HuH-7.5 (cell line): ENCODE results near the gene MAU2.

Source experiments
- DNase-seq: peaks from one replicate; pipeline ENCODE4 v3.0.0; 2011; ENCODE audit warnings: low spot score

The MAU2 gene, protein sequence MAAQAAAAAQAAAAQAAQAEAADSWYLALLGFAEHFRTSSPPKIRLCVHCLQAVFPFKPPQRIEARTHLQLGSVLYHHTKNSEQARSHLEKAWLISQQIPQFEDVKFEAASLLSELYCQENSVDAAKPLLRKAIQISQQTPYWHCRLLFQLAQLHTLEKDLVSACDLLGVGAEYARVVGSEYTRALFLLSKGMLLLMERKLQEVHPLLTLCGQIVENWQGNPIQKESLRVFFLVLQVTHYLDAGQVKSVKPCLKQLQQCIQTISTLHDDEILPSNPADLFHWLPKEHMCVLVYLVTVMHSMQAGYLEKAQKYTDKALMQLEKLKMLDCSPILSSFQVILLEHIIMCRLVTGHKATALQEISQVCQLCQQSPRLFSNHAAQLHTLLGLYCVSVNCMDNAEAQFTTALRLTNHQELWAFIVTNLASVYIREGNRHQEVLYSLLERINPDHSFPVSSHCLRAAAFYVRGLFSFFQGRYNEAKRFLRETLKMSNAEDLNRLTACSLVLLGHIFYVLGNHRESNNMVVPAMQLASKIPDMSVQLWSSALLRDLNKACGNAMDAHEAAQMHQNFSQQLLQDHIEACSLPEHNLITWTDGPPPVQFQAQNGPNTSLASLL

DNA sequence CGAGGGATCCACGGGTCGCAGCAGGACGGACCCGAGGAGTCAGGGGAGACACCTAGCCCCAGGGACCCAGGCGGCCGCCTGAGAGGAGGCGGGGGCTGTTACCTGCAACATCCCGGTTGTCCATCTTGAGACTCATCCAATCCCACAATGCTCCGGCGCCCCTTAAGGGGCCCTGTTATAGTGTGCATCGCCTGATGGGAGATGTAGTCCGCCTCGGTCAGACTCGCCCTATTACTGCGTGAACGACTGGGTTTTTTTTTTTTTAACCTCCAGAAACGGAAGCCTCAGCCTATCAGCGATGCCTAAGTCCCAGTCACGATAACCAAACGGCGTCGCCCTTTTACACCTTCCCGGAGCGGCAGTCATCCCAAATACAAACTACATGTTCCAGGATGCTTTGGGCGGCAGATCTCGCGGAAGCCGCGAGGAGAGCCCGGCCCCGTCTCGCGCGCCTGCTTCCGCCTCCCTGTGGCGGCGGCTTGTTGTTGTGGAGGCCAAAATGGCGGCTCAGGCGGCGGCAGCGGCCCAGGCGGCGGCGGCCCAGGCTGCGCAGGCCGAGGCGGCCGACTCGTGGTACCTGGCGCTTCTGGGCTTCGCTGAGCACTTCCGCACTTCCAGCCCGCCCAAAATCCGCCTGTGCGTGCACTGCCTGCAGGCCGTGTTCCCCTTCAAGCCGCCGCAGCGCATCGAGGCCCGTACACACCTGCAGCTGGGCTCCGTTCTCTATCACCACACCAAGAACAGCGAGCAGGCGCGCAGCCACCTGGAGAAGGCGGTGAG lies at the start of gene MAU2, which contains the start of gene SUGP1:
Gene MAU2 (plus strand): TSS at position 469 of the 780 bp plus-strand sequence. CDS start 31 bp downstream, at position 500.
Gene SUGP1 (minus strand): TSS at position 149 of the 780 bp plus-strand sequence. CDS start 13 bp downstream, at position 136.
- peak; percentile 99 for DNase-seq

DNA sequence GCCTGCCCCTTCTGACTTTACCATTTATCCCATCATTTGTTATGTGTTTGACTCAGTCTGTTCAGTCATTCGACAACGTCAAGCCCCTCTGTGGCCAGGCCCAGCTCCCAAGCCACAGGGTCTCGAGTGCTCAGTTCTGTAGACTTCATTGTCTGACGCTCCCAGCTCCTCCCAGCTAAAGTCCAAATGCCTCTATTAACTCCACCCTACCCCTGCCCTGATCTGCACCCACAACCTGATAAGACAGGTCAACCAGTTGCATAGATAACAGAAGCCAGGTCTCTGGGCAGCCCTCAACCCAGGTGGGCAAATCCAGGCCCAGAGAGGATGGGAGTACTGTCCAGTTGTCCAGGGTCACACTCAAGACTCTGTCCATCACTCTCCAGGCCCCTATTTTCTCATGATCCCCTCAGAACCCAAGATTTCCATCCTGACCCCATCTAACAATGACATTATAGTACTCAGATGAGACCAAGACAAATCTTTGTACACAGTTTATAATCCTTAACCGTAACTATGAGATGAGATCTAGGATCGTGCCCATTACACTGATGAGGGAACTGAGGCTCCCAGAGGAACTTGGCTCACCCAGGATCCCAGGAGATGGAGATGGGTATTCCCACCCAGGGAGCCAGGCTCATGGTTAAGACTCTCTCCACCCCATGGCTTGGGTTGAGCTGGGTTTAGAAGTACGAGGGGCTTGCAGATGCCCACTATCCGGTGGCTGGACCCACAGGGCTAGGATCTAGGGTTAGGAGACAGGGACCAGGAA lies 48.6 kb upstream of the MAU2 start:
- peak; percentile 47 for DNase-seq

DNA sequence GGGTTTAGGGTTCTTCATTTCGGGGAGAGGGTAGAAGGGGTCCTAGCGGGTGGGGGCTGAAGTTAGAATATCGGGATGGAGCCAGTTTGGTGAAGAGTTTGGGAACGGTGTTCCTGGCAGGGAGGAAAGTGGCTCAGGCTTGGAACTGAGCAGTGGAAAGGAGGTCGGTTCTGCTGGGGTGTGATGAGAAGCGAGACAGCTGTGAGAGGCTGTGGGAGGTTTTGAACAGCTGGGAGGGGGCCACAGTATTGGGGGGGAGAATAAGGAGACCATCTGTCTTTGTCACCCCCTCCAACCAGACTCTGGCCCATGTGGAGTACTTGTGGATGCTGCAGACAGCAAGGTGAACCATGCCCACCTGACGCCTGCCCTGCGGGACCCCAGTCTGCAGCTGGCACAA lies 46.5 kb upstream of the MAU2 start:
- DNase-seq, result peak; percentile 29

DNA sequence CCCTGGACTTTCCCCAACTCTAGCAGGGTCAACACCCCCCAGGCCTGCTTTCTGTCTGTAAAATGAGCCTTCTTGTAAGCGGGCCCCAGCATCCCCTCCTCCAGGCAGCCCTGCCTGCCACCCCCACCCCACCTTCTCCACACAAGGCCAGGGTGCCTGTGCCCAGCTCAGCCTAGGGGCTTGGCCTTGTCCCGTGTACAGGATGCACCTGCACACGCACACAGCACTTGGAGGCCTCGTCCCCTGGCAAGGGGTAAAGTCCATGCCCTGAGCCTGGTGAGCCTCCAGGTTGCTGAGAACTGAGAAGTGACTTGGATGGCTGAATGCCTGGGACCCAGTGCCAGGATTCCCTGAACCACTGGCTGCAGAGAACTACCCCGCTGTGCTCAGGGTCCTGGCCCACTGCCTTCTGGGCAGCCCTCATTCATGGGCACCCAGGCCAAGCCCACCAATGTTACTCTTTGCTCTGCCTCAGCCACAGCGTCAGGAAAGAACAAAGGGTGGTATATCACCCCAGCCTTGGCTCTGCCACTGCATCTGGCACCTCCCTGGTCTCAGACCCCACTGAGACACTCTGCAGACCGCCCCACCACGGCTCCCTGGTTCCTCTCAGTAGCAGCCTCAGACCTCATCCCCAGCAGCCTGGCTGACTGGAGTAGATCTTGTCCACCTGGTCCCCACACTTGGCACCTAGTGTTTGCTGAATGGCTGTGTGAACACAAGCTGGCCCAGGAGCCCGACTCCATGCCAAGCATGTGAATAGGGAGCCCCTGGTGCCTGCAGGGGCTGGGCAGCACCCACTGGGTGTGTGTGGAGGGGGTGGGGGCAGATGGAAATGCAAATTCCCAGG lies 45.7 kb upstream of the MAU2 start:
- DNase-seq, result no peak

DNA sequence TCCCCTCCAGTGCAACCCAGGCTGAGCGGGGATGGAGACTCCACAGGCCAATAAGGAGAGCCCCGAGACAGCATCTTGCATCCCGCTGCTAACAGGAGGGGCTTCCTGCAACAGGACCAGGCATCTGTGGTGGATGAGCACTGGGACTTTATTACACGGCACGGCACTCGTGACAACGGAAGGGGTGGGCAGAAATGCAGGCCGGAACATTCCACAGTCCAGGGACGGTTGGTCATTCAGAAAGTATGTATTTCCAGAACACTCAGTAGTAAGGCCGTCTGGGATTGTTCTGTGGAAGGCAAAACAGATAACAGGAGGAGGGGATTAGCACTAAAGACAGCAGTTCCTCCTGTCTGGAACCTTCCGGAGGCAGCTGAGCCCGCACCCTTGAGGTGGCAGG lies 44.2 kb upstream of the MAU2 start:
- no peak for DNase-seq

DNA sequence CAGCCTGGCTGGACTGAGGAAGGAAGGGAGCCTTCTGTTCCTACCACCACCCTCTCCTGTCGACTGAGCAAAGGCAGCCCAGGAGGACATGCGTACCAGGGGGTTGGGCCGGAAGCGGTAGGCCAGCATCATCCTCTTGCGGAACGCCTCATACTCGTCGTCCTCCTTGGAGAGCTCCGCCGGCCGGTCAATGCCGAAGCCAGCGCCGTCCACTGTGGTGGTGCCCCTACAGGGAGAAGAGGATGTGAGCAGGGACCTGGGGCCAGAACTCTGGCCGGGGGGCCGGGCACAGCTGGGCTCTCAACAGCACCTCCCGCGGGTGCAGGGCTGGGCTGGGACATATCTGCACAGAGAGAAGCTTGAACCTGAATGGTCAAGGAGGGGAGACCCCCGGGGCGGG lies 43.8 kb upstream of the MAU2 start:
- no peak for DNase-seq

DNA sequence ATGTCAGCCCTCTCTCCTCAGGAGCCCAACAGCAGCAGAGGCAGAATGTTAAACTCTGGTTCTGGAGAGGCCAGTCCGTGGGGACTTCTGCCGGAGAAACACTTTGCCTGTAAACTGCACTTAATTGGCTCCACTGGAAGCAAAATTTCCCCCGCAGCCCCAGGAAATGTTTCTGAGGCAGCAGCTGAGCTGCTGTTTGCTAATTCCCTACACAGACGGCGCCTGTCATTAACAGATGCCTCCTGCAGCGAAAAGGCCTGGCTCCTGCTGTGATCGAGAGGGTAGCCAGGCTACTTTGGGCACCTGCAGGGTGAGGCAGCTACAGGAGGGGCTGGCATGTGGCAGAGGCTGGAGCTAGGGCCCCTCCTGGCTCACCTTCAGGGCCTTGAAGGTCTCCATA lies 42.3 kb upstream of the MAU2 start:
- no peak for DNase-seq

DNA sequence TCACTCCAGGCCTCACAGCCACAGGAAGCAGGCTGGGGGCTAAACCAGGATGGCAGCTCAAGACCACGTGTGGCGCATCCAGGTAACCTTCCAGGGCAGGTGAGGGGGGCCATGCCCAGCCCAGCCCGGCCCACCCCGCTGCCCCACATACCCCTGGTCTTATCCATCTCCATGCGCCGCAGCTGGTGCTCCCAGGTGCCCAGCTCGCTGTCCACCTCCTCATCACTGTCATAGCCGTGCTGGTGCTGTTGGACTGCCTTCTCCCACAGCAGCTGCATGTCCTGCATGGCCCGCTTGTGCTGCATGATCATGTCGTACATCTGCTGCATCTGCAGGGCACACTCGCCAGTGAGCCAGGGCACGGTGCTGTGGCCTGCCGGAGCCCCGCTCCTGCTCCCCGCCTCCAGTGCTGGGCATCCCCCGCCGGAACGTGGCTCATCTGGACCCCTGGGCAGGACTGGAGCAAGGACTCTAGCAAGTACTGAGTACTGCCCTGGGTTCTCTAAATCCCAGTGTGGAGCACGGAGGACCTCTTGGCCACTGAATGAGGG lies 41.5 kb upstream of the MAU2 start:
- DNase-seq, result no peak

DNA sequence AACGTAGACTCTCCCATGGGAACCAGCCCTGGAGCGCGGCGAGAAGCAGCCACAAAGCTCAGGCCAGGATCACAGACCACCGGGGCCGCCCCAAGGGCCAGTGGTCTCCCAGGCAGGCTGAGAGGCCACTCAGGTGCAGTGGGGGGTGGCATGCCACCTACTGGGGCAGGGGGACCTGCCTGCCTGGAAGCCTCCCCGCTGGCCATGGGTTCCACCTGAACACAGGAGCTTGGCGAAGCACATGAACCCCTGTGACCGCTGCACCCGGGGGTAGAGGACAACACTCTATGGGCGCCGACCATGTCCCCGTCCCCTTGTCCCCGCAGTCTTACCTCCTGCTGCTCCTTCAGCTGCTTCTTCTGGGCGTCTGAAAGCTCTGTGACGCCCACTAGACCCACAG lies 40.8 kb upstream of the MAU2 start:
- DNase-seq, result no peak

DNA sequence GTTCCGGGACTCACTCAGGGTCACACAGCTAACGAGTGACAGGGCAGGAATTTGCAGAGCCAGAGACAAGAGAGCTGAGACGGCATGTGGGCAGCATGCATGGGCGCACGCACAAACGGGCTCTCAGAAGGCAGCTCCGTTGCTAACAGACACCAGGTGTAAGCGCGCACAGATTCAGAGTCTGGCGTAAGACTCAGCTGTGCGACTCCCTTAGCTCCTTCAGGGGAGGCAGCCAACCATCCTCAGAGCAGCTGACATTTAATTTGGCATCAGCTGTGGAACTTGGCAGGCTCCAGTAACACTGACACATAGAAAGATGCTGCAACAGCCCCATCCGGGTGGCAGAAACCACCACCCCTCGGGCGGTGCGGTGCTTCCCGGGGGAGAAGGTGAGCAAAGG lies 40.1 kb upstream of the MAU2 start:
- no peak for DNase-seq

DNA sequence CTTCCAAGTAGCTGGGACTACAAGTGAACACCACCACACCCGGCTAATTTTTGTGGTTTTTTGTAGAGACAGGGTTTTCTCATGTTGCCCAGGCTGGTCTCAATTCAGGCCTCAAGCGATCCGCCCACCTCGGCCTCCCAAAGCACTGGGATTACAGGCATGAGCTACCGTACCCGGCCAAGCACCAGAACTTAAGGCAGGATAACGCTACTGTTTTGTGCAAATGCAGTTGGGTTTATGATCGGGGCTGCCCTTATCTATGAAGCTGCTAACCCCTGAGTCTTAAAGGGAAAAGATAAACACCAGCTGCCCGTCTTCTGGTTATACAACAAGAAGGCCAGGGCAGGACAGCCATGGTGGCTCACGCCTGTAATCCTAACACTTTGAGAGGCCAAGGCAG lies 34.9 kb upstream of the MAU2 start:
- no peak for DNase-seq

DNA sequence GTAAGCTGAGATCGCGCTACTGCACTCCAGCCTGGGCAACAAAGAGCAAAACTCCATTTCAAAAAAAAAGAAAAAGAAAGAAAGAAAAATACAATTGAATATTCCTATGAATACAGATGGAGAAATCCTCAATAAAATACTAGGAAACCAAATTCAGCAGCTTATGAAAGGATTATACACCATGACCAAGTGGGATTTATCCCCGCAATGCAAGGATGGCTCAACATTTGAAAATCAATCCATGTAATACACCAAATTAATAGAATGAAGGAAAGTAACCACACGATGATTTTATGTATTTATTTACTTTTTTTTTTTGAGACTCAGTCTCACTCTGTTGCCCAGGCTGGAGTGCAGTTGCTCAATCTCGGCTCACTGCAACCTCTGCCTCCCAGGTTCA lies 28.0 kb upstream of the MAU2 start:
- DNase-seq, result no peak

DNA sequence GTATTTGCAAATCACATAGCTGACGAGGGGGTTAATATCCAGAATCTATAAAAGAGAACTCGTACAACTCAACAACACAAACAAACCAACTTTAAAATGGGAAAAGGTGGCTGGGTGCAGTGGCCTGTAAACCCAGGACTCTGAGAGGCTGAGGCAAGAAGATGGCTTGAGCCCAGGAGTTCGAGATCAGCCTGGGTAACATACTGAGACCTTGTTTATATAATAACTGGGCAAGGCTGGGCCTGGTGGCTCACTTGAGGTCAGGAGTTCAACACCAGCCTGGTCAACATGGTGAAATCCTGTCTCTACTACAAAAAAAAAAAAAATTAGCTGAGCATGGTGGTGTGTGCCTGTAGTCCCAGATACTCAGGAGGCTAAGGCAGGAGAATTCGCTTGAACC lies 25.7 kb upstream of the MAU2 start:
- DNase-seq, result no peak

DNA sequence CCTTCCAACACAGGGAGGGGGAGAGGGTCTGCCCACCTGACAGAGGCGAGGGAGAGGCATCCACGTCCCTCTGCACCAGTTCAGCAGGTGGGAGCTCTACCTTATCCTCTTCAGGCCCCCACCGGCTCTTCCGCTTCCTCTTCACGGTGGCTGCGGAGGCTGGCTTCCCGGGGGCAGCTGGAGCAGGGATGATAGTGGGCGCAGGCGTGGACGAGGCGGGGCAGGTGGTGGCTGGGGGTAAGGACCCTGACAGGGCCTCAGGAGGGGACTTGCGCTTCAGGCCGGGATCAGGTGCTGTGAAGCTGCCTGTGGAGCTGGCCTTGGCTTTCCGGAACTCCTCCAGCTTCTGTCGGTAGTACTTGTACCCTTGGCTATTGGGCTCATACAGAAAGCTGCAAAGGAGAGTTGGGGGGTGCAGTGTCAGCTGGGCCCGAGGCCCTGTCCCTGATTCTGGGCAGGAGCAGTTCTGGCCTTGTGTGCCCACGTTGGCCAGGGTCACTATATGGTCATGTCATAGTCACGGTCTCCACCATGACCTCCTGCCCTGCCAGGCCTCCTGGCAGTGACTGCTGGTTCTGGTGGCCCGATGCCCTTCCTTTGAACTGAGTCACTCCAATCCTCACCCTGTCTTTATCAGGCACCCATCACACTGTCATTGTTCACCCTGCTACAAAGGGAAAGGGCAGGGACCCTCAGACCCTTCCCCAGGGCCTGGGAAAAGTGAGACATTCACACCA lies 23.5 kb upstream of the MAU2 start:
- DNase-seq, result no peak

DNA sequence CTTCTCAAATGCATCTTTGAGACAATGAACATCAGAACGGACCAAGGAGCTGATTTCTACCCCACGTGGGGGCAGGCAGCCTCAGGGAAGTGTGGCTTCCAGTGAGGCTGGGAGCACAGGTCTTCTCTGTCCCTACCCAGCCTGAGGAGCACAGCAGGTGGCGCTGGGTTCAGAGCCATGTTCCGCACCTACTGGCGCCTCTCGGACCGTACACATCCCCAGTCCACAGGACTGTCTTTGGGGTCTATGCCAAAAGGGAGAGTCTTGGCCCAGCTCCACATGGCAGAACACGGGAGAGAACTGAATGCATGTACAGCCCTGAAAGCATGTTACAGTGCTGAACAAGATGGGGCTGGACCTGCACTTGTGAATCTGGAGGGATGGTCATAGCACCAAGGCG lies 22.9 kb upstream of the MAU2 start:
- no peak for DNase-seq

DNA sequence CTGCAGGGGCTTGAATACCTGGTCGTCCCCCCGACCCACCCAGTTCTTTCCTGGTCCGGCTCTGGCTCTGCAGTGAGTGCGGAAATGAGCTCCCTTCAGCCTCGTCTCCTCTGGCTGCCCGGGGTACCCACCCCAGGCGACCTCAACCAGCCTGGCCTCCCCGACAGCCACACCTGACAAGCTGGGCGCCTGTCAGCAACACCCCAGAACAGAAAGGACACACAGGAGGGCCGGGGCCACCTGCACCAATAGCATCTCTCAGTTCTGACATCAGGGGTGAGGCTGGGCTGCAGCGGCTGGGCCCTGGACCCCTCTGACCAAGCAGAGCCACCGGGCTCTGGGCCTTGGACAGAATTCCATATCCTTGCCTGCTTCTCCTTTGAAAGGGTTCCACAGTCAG lies 20.0 kb upstream of the MAU2 start:
- no peak for DNase-seq

DNA sequence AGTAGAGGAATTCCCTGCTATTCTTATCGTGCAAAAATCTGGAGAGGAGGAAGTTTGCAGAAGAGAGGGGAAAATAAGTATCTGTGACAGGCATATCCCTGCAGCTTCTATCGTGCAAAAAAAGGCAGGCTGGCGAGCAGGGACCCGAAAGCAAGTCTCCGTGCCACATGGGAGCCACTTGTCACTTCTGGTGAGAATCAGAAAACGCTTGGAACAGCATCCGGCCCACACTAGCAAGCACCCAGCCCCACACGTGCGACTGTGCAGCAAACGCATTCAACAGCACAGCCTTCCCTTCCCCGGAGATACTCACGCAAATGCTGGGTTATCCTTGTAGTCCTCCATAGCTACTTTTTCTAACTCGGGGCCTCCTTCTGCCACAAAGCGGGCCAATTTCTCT lies 17.2 kb upstream of the MAU2 start:
- no peak for DNase-seq

DNA sequence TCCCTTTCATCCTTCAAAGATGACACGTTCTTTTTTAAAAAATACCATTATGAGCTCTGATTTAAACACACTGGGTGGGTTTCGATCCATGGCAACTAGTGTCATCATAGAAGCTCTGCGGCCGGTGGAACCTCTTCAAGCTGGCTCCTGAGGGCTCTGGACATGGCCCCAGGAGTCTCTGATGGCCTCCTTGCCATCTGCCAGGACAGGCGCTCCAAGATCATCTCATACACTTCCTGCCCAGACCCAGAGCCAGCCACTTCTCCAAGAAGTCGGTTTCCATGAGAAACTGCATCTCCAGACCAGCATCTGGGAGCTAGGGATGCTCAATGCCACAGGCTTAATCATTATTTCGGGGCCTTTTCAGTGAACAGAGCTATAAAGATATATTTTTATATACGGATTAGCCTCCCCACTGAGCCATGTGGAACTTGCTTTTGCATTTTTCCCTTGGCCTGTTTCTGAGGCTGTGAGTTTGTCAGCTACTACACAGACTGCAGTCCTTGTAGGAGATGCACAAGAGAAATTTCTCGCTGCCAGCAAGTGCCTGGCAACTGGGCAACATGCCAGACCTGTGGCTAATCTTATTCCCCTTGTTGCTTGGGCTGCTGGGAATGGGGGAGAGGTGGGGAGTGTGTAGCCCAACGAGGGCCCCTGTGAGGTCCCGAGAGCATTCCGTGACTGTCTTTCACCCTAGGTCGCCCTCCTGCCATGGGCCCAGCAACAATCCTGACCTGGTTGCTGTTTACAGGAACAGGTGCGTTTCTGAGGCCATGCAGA lies 16.3 kb upstream of the MAU2 start:
- DNase-seq, result no peak

DNA sequence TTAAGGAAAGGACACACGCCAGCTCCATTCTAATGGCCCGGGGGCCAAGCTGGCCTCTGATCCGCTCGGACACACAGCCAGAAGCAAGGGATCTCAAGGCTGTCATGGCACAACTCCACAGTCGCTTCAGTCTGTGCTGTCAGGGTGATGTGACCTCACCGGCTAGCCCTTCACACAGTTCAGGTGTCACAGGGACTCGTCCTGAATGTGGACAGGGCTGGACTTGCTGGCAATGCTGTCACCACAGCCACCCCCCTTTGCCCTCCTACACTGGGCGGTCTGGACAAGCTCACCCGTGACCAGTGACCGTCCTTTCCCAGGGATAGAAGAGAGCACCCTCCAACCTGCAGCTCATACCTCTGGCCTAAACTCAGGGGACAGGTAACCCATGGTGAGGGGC lies 15.6 kb upstream of the MAU2 start:
- DNase-seq, result no peak
